Esophagus squamous epithelium (tissue), 4 donors: ENCODE measurements around the gene VGLL4.

Experiments used
- POLR2A ChIP-seq, 4 donors: fragments of 450-650 bp; IDR thresholded peaks; one replicate each; pipeline ENCODE4 v1.6.1; 2017; ENCODE audit warnings: antibody characterized with exemption in 4 of 4, mild to moderate bottlenecking in 4 of 4, moderate library complexity in 3 of 4
- TF ChIP-seq, protein P1 (sequence below), 6 experiments: fragments of 450-650 bp in 4 of 6; fragments of 200-600 bp in 2 of 6; sonication (generic) in 2 of 6; IDR thresholded peaks; one replicate each; pipeline ENCODE4 v1.5.1; 2016 to 2019; ENCODE audit warnings: antibody characterized with exemption in 6 of 6, mild to moderate bottlenecking in 4 of 6, moderate library complexity in 4 of 6

GRCh38 chr3:11522953-11523571, 120.7 kb downstream of the VGLL4 start:
- TF ChIP-seq, protein P1, sequence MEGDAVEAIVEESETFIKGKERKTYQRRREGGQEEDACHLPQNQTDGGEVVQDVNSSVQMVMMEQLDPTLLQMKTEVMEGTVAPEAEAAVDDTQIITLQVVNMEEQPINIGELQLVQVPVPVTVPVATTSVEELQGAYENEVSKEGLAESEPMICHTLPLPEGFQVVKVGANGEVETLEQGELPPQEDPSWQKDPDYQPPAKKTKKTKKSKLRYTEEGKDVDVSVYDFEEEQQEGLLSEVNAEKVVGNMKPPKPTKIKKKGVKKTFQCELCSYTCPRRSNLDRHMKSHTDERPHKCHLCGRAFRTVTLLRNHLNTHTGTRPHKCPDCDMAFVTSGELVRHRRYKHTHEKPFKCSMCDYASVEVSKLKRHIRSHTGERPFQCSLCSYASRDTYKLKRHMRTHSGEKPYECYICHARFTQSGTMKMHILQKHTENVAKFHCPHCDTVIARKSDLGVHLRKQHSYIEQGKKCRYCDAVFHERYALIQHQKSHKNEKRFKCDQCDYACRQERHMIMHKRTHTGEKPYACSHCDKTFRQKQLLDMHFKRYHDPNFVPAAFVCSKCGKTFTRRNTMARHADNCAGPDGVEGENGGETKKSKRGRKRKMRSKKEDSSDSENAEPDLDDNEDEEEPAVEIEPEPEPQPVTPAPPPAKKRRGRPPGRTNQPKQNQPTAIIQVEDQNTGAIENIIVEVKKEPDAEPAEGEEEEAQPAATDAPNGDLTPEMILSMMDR (IDR thresholded peaks at IDR 0.05): no peak
- no peak for TF ChIP-seq POLR2A (IDR thresholded peaks at IDR 0.05)
